GM21619 (cell line): ENCODE measurements around the gene NXPH2.

Experiments
- ATAC-seq: cut with Tn5 transposase; IDR thresholded peaks from one replicate; pipeline ENCODE4 v1.9.1; 2021; ENCODE audit not compliant: unreplicated experiment

The NXPH2 gene

DNA sequence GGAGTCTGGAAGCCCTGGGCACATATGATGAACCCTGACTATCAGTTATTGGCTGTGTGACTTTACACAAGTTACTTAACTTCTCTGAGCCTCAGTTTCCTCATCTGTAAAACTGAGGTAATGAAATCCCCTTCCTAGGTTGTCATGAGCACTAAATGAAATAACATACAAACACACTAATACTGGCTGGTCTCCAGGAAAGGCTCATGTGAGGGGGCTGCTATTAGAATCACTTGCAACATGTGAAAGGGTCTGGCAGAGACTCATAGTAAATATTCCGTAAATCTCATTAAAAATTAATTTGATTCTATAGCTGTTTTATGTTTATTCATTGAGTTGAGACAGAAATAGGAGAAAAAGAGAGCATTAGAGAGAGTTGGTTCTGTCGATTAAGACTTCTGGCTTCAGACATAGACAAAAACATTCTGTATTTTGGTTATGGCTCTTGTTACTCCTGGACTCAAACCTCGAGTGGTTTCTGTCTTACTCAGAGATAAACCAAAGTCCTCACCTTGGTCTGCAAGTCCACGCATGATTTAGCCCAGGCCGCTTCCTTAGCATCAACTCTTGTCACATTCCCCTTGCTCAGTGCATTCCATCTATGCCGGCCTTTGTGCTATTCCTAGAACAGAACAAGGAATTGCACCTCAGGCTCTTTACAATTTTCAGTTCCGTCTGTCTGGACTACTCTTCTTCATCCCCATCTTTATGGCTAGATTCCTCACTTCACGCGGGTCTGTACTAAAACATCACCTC lies 139.1 kb downstream of the NXPH2 start:
- ATAC-seq = no peak

GRCh38 chr2:138637686-138638085 lies 142.5 kb downstream of the NXPH2 start:
- no peak for ATAC-seq

GRCh38 chr2:138637061-138637460 lies 143.1 kb downstream of the NXPH2 start:
- no peak for ATAC-seq

DNA sequence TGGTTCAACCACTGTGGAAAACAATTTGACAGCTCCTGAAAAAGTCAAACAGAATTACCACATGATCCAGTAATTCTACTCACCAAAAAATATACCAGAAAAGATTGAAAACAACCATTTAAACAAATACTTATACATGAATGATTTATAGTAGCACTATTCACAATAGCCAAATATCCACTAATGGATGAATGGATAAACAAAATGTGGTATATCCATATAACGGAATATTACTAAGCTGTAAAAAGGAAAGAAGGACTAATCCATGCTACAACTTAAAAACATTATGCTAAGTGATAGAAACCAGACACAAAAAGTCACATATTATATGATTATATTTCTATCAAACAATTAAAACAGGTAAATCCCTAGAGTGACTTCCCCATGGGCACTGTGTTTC lies 147.1 kb downstream of the NXPH2 start:
- no peak for ATAC-seq

DNA sequence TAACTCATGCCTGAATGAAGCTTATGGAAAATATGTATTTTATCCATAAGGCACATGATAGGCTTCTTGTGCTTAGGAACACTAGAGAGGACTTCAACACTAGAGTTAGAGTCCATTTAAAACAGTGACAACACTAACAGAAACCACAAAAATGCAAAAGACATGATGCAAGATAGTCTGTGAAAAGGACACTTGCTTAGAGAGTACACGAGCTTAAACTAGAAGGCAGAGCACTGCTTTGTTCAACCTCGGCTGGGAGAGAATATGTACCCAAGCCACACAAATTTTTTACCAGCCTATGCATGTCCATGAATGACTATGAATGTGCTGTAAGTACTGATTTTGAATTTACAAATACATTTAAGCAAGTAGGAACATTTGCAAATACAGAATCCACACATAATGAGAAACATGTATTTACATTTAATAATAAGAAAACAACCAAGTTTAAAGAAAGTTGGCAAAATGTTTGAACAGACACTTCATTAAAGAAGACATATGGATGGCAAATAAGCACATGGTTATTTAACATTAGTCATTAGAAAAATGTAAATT lies 148.0 kb downstream of the NXPH2 start:
- no peak for ATAC-seq

DNA sequence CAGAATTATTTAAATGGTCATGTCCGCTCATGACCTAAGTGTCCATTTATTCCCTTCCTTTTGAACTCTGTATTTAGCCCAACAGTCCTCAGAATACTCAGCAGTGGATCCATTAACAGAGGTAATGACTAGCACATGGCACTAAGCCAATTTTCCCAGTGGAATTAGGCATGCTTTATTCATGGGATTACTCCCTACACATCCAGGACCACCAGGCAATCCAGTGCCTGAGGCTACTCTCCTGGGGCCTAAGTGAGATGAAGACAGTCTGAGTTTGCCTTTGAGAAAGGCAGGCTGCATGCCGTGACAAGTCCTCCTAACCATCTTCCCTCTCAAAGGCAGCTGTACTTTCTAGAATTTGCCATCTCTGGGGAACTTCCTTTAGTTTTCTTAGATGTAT lies 150.0 kb downstream of the NXPH2 start:
- no peak for ATAC-seq

- ATAC-seq = no peak
These were observed 154.0 kb downstream of the NXPH2 start for GRCh38 chr2:138626148-138626547.

GRCh38 chr2:138622613-138623012 lies 157.6 kb downstream of the NXPH2 start:
- no peak for ATAC-seq

DNA sequence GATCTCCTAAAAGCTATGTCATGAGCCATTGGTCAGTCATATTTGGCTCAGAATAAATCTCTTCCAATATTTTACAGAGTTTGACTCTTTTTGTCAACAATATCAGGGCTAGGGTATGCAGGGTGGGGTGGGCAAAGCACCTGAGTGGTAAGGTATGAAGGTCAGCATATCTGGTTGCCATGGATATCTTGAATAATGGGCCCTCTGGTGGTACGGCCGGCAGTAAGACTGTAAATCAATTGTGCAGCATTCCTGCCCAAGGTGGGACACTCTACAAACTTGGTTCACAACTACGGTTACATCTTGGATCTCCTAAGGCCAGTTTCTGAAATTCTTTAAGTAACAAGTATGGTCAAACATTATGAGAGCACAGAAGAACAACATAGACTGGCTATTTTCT lies 159.1 kb downstream of the NXPH2 start:
- ATAC-seq = no peak

DNA sequence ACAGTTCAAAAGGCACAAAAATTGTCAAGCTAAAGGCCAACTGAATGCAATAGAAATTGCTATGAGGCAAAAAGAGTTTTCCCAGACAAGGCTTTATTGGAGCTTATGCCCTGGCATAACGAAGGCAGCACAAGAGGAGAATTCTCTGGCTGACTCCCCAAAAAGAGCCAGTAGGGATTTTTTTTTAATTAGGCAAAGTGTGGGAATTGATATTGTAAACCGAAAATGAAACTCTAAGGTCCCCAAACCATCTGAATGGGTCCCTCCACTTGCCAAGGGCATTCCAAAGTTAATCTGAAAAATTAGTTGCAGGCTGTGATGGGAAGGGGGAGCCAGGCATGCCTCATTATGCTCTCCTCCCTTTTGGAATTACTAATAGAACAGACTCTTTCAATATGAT lies 159.8 kb downstream of the NXPH2 start:
- ATAC-seq = no peak
